Measurements from ENCODE around the gene CCDC77. TPM values are rescaled to one million over a fixed set of nuclear protein-coding genes. Genes with fewer than 3 reads are reported as not detected.
A peak's percentile ranks its signal among the peaks of the same experiment; 100 is the strongest.
"Not testable (repeated sequence)": the region's sequence is repeated elsewhere in the genome, so short reads cannot be mapped to it uniquely, and the experiment has no call there.

The CCDC77 gene
- 40.2 and 43.7 TPM in 2 replicates for total RNA-seq (2014; rRNA removed; shearing (Covaris generic))

GRCh38 chr12:401235-402028 is at the start of gene CCDC77:
Gene CCDC77 (plus strand): TSS chr12:401644. CDS start chr12:409384, 7,740 bp downstream.
- Histone ChIP-seq H3K27me3 (no peaks in the 10 kb centered on the region), H3K4me1 (0 out of 2 replicates have a peak, but pooled peaks cover 3% of the 10 kb centered on the region), H3K9me3 (replicated peaks) (no peaks in the 10 kb centered on the region), H3K27ac (peak within 1 kb of the TSS; percentile 49), H3K4me3 (peak within 1 kb of the TSS; percentile 74), H3K36me3 (peaks cover 3% of the 10 kb centered on the region)
- DNase-seq: peak; percentile 92 to 97

DNA sequence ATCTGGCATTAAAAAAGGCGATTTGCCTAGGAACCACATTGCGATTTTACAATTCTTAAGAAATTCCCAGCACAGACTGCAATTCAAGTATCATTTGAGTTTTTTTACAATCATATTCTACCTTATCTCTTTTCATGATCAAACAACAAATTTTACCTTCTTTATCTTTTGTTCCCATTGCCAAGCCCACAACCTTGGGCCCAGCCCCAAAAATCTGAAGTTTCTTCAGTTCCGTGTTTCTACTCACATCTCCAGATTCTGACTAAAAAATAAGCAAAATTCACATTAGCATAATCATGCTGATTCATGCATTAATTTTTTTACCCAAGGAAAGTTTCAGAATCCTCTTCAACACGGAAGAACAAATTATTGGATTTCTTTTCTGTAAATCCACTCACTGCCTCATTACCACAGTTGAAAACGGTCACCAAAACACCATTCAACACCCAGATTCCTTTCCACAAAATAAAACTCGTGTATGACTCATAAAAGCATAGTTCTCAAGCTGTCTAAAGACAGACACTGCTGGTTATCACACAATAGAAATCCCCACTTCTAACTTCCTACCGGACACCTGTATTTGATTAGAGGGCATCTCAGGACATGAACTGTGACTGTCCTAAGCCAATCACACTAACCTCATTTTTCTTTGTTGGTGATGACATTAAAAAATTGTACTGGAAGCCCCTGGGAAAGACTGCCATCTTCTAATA is 45.0 kb upstream of the CCDC77 start:
- peaks cover 77% of the 10 kb centered on the region for H3K36me3 ChIP-seq
- H3K4me3 ChIP-seq: no peak overlapping the region
- H3K27me3 ChIP-seq: no peaks in the 10 kb centered on the region; the same call in 1 of the 2 replicates
- H3K9me3 ChIP-seq (replicated peaks): peaks cover 9% of the 10 kb centered on the region
- H3K27ac ChIP-seq: no peak overlapping the region
- DNase-seq: no peak
- peaks cover 6% of the 10 kb centered on the region for H3K4me1 ChIP-seq

DNA sequence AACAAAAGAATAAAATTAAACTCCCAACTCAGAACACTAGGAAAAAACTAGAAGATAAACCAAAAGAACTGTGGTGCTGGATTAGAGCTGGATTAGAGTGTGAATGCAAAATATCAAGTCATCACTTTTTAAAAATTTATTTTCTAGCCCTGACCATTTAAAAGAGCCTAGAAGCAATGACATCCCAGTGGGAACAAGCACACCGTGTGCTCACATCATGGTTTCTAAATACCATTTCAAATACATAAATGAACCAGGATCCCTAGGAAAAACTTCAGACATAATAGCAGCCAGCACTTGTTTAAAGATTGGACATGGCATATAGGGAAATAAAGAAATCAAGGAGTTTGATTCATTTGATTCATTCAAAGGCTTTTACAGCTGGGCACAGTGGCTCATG is 42.4 kb upstream of the CCDC77 start:
- Histone ChIP-seq H3K4me1 (peaks cover 6% of the 10 kb centered on the region), H3K4me3 (no peak overlapping the region), H3K27ac (peak overlapping the region; percentile 43), H3K27me3 (no peaks in the 10 kb centered on the region; the same call in 1 of the 2 replicates), H3K36me3 (peaks cover 79% of the 10 kb centered on the region), H3K9me3 (replicated peaks) (peaks cover 9% of the 10 kb centered on the region)
- no peak for DNase-seq

DNA sequence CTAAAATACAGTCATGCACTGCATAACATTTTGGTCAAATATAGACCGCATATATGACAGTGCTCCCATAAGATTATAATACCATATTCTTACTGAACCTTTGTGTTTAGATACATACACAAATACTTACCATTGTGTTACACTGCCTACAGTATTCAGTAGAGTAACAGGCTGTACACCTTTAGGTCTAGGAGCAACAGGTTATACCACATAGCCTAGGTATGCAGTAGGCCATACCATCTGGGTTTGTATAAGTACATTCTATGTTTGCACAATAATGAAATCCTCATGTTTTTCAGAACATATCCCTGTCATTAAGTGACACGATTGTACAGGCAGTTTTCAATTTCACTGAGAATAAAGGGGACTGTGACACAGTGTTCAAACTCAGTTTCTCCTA is 34.6 kb upstream of the CCDC77 start:
- H3K27ac ChIP-seq: no peak overlapping the region
- H3K27me3 ChIP-seq: no peaks in the 10 kb centered on the region
- no peak overlapping the region for H3K4me3 ChIP-seq
- H3K9me3 ChIP-seq (replicated peaks): peaks cover 6% of the 10 kb centered on the region; the same call in 1 of the 2 replicates
- DNase-seq: no peak
- peaks cover 72% of the 10 kb centered on the region for H3K36me3 ChIP-seq
- no peaks in the 10 kb centered on the region for H3K4me1 ChIP-seq

DNA sequence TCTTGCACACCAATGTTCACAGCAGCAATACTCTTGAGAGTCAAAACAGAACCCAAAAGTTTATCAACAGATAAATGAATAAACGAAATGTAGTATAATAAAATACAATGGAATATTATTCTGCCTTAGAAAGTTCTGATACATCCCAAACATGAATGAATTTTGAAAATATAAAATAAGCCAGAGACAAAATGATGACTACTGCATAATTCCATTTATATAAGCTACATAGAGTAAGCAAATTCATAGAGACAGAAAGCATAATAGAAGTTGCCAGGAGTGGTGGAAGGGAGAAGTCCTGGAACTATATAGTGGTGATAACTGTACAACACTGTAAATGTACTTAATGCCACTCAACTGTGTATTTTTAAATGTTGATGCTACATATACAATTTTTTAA is 33.5 kb upstream of the CCDC77 start:
- peaks cover 14% of the 10 kb centered on the region; the same call in 1 of the 2 replicates for H3K9me3 ChIP-seq (replicated peaks)
- DNase-seq: no peak
- H3K27ac ChIP-seq: no peak overlapping the region
- H3K4me3 ChIP-seq: no peak overlapping the region
- peaks cover 61% of the 10 kb centered on the region for H3K36me3 ChIP-seq
- no peaks in the 10 kb centered on the region for H3K27me3 ChIP-seq
- no peaks in the 10 kb centered on the region for H3K4me1 ChIP-seq

- not testable (repeated sequence) for DNase-seq; H3K27me3 ChIP-seq; H3K4me1 ChIP-seq; H3K27ac ChIP-seq; H3K9me3 ChIP-seq (replicated peaks); H3K4me3 ChIP-seq
- peaks cover 49% of the 10 kb centered on the region for H3K36me3 ChIP-seq
These were observed 30.5 kb upstream of the CCDC77 start for GRCh38 chr12:370739-371485.

GRCh38 chr12:386651-387050 is 14.8 kb upstream of the CCDC77 start:
- Histone ChIP-seq H3K4me1 (peaks cover 15% of the 10 kb centered on the region; the same call in 1 of the 2 replicates), H3K36me3 (peaks cover 29% of the 10 kb centered on the region), H3K27me3 (no peaks in the 10 kb centered on the region), H3K27ac (no peak overlapping the region), H3K9me3 (replicated peaks) (no peaks in the 10 kb centered on the region), H3K4me3 (peak overlapping the region; percentile 84)
- no peak for DNase-seq

DNA sequence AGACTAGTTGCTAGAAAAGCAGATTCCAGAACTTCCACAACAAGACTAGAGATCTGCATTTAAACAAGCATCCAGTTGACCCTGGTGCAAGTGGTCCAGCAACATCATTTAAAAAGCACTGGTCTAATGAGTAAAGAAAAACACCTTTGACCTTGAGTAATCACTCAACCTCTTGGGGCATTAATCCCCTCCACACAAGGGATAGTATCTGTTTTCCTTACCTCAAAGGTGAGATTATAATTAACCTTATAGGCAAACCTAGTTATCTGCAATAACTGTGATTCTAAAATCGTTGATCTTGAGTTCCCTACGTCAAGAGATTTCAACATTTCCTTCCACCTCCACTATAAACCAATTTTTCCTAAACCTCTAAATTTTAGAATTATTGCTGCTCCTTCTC is 13.4 kb upstream of the CCDC77 start:
- Histone ChIP-seq H3K4me1 (peaks cover 15% of the 10 kb centered on the region; the same call in 1 of the 2 replicates), H3K27ac (no peak overlapping the region), H3K9me3 (replicated peaks) (no peaks in the 10 kb centered on the region), H3K4me3 (peak overlapping the region; percentile 84), H3K27me3 (no peaks in the 10 kb centered on the region), H3K36me3 (peaks cover 17% of the 10 kb centered on the region)
- DNase-seq: no peak

- H3K27me3 ChIP-seq: no peaks in the 10 kb centered on the region
- H3K9me3 ChIP-seq (replicated peaks): no peaks in the 10 kb centered on the region
- peak overlapping the region; percentile 84 for H3K4me3 ChIP-seq
- peak overlapping the region; percentile 84 for H3K27ac ChIP-seq
- peak; percentile 26 to 51 for DNase-seq
- peaks cover 11% of the 10 kb centered on the region for H3K36me3 ChIP-seq
- peaks cover 15% of the 10 kb centered on the region; the same call in 1 of the 2 replicates for H3K4me1 ChIP-seq
These were observed 12.8 kb upstream of the CCDC77 start for GRCh38 chr12:388541-389141.

- H3K4me3 ChIP-seq: peak within 1 kb of the TSS; percentile 84
- peaks cover 15% of the 10 kb centered on the region; the same call in 1 of the 2 replicates for H3K4me1 ChIP-seq
- H3K36me3 ChIP-seq: peaks cover 4% of the 10 kb centered on the region
- peak within 1 kb of the TSS; percentile 84 for H3K27ac ChIP-seq
- no peaks in the 10 kb centered on the region for H3K27me3 ChIP-seq
- H3K9me3 ChIP-seq (replicated peaks): no peaks in the 10 kb centered on the region
- DNase-seq: peak; percentile 93 to 95
These were observed 12.0 kb upstream of the CCDC77 start, which contains the start of gene KDM5A for GRCh38 chr12:389142-390096. Gene KDM5A (minus strand): TSS chr12:389320. CDS start chr12:389091, 229 bp downstream.

- Histone ChIP-seq H3K4me3 (peak overlapping the region; percentile 74), H3K9me3 (replicated peaks) (no peaks in the 10 kb centered on the region), H3K27ac (no peak overlapping the region), H3K4me1 (0 out of 2 replicates have a peak, but pooled peaks cover 3% of the 10 kb centered on the region), H3K27me3 (no peaks in the 10 kb centered on the region), H3K36me3 (no peaks in the 10 kb centered on the region)
- no peak for DNase-seq
These were observed 616 bp upstream of the CCDC77 start for GRCh38 chr12:400828-401227.

DNA sequence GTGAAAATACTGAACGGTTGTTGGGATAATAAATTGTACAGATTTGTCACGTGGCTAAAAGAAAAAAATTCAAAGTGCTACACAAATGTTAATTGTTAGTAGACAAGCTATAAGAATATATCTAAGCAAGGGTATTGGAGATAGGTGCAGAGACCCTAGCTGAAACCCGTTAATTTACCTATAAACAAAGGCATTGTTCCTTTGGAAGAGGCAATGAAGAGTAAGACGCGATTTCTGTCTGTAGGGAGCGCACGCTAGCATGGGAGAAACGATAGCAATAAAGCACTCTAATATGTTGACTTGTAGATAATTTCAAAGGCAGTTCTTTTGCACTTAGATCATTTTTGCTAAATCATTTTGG is 565 bp downstream of the CCDC77 start:
- DNase-seq: peak; percentile 20 to 54
- H3K27me3 ChIP-seq: no peaks in the 10 kb centered on the region
- peak overlapping the region; percentile 49 for H3K27ac ChIP-seq
- no peaks in the 10 kb centered on the region for H3K9me3 ChIP-seq (replicated peaks)
- 0 out of 2 replicates have a peak, but pooled peaks cover 3% of the 10 kb centered on the region for H3K4me1 ChIP-seq
- peak overlapping the region; percentile 74 for H3K4me3 ChIP-seq
- H3K36me3 ChIP-seq: peaks cover 8% of the 10 kb centered on the region

- no peaks in the 10 kb centered on the region for H3K9me3 ChIP-seq (replicated peaks)
- no peak overlapping the region for H3K4me3 ChIP-seq
- no peaks in the 10 kb centered on the region for H3K27me3 ChIP-seq
- no peaks in the 10 kb centered on the region for H3K4me1 ChIP-seq
- DNase-seq: no peak
- no peak overlapping the region for H3K27ac ChIP-seq
- peaks cover 67% of the 10 kb centered on the region for H3K36me3 ChIP-seq
These were observed 13.4 kb downstream of the CCDC77 start for GRCh38 chr12:414859-415258.

Data from SJCRH30 (cell line).